AG09309 (cell line): ENCODE results near the gene WDR88.
"Not testable (repeated sequence)": the region's sequence is repeated elsewhere in the genome, so short reads cannot be mapped to it uniquely, and the experiment has no call there.

Source experiments
- DNase-seq: peaks from one replicate; pipeline ENCODE4 v3.0.0-alpha.2; 2010; ENCODE audit warnings: low read depth
- H3K4me3 ChIP-seq: 2 replicates; pipeline ENCODE4 v1.5.1; 2011; ENCODE audit warnings: mild to moderate bottlenecking, low read depth, low read length, moderate library complexity; ENCODE audit not compliant: control insufficient read depth
- CTCF ChIP-seq: IDR thresholded peaks from 2 replicates; pipeline ENCODE4 v1.5.1; 2011; ENCODE audit warnings: mild to moderate bottlenecking, low read depth, low read length, inconsistent platforms; ENCODE audit not compliant: insufficient read depth, control insufficient read depth; ENCODE audit errors: missing control alignments

WDR88 gene

GRCh38 chr19:33139165-33139564, 7.3 kb downstream of the WDR88 start:
- no peak for TF ChIP-seq CTCF
- DNase-seq: no peak
- no peak overlapping the region for H3K4me3 ChIP-seq

GRCh38 chr19:33143897-33144405, 12.0 kb downstream of the WDR88 start:
- no peak for DNase-seq
- TF ChIP-seq CTCF: peak; percentile 95
- H3K4me3 ChIP-seq: no peak overlapping the region

GRCh38 chr19:33146209-33146608, 14.3 kb downstream of the WDR88 start:
- no peak for TF ChIP-seq CTCF
- DNase-seq: no peak
- H3K4me3 ChIP-seq: no peak overlapping the region

GRCh38 chr19:33147538-33147937, 15.6 kb downstream of the WDR88 start:
- H3K4me3 ChIP-seq: no peak overlapping the region
- DNase-seq: no peak
- TF ChIP-seq CTCF: no peak

- H3K4me3 ChIP-seq: no peak overlapping the region
- TF ChIP-seq CTCF: no peak
- DNase-seq: no peak
These were observed 19.1 kb downstream of the WDR88 start for GRCh38 chr19:33150852-33151518.

- no peak overlapping the region for H3K4me3 ChIP-seq
- TF ChIP-seq CTCF: no peak
- DNase-seq: no peak
These were observed 20.3 kb downstream of the WDR88 start for GRCh38 chr19:33152176-33152575.

- not testable (repeated sequence) for H3K4me3 ChIP-seq, DNase-seq
These were observed 20.7 kb downstream of the WDR88 start for GRCh38 chr19:33152625-33153024.

- H3K4me3 ChIP-seq, DNase-seq: not testable (repeated sequence)
These were observed 22.4 kb downstream of the WDR88 start for GRCh38 chr19:33154313-33154712.
